Testis (tissue), 2 donors: ENCODE measurements around the gene DENND1A.

Experiments
- CTCF ChIP-seq, 3 experiments: fragments of 450-650 bp in 2 of 3; fragments of 200-600 bp in 1 of 3; sonication (generic) in 1 of 3; IDR thresholded peaks; one replicate each; pipeline ENCODE4 v1.5.1; 2016 to 2019; ENCODE audit warnings: antibody characterized with exemption in 3 of 3, mild to moderate bottlenecking in 2 of 3, moderate library complexity in 1 of 3
- POLR2A ChIP-seq: fragments of 450-650 bp; IDR thresholded peaks from one replicate; pipeline ENCODE4 v1.6.1; 2017; ENCODE audit warnings: antibody characterized with exemption, mild to moderate bottlenecking, moderate library complexity

- TF ChIP-seq CTCF (IDR thresholded peaks at IDR 0.05) (no peak), POLR2A (no peak)
Observed at GRCh38 chr9:123645126-123645525, 284.8 kb downstream of the DENND1A start.
